GM21576 (cell line): ENCODE data around the gene LARGE2.

ENCODE experiments used
- ATAC-seq: cut with Tn5 transposase; IDR thresholded peaks from one replicate; pipeline ENCODE4 v1.9.1; 2021; ENCODE audit warnings: mild to moderate bottlenecking, moderate library complexity; ENCODE audit not compliant: unreplicated experiment

LARGE2 gene

GRCh38 chr11:45928535-45929215 lies 6.2 kb downstream of the LARGE2 start:
- no peak for ATAC-seq

GRCh38 chr11:45929486-45930030 lies 7.1 kb downstream of the LARGE2 start:
- no peak for ATAC-seq

DNA sequence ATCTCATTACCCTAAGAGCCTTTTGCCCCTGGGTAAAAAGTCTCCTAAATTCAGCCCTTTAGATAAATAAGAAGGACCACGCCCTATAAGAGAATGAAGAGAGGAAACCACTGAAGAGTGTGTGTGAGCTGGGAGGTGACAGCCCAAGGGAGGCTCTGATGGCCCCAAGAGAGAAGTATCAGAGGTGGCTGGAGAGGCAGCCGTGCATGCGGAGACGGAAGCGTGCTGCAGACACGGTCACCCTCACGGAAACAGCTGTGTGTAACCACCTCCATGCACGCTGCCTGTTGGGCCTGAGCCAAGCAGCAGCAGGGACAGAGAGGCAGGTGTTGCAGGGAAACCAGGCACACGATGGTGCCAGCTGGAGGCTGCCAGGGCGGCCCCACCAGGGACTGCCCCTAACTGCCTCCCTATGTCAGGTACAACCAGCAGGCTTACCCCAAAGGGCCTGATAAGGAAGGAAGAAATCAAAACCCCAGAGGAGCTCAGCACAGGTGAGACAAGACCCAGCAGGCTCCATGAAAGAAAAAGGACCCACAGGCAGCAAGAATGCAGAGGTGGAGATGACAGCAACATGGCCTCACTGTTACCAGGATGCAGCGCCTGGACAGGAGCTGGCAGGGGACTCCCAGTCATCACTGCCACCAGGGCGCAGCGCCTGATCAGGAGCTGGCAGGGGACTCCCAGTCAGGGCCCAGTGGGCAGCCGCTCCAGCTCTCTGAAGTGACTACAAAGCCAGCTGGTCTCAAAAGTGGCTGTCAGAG lies 7.8 kb downstream of the LARGE2 start:
- peak; percentile 96 for ATAC-seq

DNA sequence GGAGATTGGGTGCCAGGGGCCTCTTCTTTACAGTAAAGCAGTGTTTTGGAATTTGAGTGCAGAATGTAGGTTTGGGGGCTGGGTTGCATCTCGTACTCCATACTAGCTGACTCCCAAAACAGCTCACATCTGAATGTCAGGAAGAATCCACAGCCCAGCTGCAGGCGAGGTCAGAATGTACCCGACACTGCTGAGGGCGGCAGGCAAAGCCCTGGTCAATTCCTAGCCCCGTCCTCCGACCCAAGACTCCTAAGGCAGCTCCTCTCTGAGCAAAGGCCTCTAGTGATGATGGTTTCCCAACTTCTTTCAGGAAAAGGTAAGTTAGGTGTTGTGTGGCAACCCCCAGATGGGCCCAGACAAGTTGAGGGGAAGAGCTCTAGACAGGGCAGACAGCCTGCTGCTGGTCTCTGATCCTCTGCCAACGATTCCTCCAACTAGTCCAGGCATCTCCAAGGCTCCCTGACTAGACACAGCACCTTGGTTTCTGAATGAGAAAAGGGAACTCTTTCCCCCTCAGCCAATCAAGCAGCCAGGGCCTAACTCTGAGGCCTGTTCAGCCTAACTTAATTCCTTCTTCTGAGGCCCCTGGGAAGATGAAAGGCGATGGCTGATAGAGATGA lies 8.6 kb downstream of the LARGE2 start:
- no peak for ATAC-seq

GRCh38 chr11:45931739-45932138 lies 9.3 kb downstream of the LARGE2 start:
- no peak for ATAC-seq

DNA sequence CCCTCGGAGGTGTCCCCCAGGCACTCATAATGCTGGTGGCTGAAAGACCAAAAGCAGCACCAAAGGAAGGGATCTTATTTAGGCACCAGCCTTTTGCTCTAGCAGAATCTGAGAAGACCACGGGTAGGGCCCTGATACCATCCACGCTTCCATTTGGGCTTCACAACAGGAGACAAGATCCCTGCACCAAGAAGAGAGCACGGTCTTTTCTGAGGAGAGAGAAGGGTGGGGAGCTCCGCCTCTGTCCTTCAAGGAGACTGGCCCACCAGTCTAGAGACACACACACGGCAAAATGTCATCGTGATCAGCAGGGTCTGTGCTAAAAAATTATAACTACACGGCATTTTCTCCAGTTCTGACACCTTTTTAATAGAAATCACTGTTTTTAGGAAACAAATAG lies 9.8 kb downstream of the LARGE2 start:
- ATAC-seq = no peak

GRCh38 chr11:45933131-45933831 lies 10.8 kb downstream of the LARGE2 start:
- ATAC-seq = no peak

DNA sequence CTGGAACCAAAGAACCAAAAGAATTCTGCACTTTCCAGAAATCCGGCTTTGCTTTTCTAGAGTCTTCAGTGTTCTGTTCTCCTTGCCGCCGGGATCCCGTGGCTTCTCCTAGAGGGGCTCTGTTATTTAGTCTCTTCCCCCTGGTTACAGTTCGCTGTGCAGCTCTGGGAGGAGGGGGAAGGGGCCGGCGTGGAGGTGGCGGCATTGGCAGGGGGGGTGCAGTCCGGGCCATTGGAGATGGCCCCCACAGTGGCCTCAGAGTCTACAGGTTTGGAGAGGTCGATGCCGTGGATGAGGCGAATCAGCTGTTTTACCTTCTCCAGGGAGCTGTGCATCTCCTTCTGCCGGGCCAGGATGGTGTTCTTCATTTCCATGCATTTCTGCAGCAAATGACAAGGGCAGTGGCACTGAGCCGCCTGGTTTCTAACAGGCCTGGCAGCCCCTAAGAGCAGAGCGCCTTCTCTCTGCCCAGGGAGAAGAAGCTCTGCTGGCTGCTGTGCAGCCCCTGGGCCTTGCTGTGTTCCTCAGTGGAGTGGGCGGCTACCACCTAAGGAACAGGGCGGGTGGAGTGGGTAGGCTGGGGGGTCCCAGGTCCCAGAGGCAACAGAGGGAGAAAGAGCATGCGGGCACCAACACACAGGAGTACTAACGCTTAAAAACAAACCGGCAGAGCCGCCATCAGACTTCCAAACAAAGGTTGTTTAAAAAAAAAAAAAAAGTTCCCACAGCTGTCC lies 11.6 kb downstream of the LARGE2 start:
- no peak for ATAC-seq

GRCh38 chr11:45934580-45935318 lies 12.3 kb downstream of the LARGE2 start:
- ATAC-seq = no peak

- no peak for ATAC-seq
These were observed 13.1 kb downstream of the LARGE2 start for GRCh38 chr11:45935349-45936064.

DNA sequence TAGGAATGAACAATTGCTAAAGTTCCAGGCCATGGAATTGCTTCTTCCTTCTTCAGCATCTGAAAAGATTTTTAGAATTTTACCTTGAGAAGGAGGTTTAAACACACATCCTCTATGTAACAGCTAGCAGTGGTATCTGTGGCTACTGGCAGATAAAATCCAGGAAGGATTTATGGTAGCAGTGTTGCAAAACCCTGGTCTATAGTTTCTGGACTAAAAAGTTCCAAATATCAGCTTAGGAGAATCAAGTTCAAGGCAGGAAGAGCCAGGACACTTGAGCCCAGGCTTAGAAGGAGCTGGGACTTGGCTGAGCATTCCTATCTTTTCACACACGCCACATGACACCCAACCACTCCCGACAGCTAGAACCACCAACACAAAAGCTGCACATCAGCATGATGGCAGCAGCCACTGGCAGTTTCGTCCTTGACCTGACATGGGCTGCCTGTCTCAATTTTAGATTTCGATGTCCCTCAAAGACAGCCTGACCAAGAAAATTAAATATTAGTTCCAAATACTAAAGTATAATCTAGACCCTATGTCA lies 14.1 kb downstream of the LARGE2 start:
- ATAC-seq = no peak

- no peak for ATAC-seq
These were observed 15.5 kb downstream of the LARGE2 start for GRCh38 chr11:45937916-45938315.

GRCh38 chr11:45939836-45940235 lies 17.4 kb downstream of the LARGE2 start:
- ATAC-seq = no peak

- no peak for ATAC-seq
These were observed 18.8 kb downstream of the LARGE2 start for GRCh38 chr11:45941285-45941684.

GRCh38 chr11:45942381-45942780 lies 19.9 kb downstream of the LARGE2 start:
- ATAC-seq = no peak

- ATAC-seq = no peak
These were observed 23.0 kb downstream of the LARGE2 start for GRCh38 chr11:45945397-45945999.

DNA sequence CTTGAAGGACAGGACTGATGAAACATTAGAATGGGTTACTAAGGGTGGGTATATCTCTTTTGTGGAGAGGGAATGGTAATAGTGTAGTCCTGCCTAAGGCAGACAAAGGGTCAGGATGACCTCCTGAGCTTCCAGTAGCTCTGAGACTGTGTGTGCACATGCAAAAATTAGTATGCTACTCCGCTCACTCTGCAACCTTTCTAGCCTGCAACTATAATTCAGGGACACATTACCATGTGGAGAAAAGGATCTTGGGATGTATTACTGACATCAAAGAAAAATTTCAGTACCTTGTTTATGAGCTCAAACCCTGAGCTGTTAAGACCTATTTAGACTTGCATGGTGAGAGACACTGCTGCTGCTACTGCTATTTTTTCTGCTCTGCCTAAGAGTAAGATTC lies 25.4 kb downstream of the LARGE2 start:
- no peak for ATAC-seq

GRCh38 chr11:45948356-45948755 lies 25.9 kb downstream of the LARGE2 start:
- no peak for ATAC-seq
